WI38 (cell line): ENCODE data around the gene CHFR.
"Not testable (repeated sequence)": the region's sequence is repeated elsewhere in the genome, so short reads cannot be mapped to it uniquely, and the experiment has no call there.

Source experiments
- H3K4me3 ChIP-seq: 2 replicates; pipeline ENCODE4 v1.5.1; 2011; ENCODE audit warnings: low read depth, mild to moderate bottlenecking, control low read depth, low read length
- TF ChIP-seq, protein P1 (sequence below): IDR thresholded peaks from 2 replicates; pipeline ENCODE4 v1.5.1; 2012; ENCODE audit warnings: low read depth, mild to moderate bottlenecking, control low read depth, low read length

Gene CHFR

DNA sequence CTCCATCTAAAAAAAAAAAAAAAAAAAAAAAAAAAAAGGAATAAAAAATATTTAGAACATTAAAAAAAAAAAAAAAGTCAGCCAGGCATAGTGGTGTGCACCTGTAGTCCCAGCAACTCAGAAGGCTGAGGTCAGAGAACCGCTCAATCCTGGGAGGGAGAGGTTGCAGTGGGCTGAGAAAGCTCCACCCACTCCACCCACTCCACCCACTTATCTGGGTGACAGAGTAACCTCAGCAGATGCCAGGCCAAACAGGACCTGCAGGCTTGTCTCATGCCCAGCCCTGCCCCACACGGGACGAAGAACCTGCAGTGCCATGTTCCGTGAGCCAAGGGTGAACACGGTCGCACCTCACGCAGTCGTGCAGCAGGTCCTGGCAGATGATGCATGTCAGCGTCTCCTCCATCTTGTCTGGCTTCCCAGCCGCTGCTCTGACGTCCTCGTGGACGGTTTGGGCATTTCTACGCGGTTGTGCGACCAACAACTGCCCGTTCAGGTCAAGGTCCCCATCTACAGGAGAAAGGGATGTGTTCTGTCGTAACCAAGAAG lies 28.6 kb downstream of the CHFR start:
- TF ChIP-seq, protein P1, sequence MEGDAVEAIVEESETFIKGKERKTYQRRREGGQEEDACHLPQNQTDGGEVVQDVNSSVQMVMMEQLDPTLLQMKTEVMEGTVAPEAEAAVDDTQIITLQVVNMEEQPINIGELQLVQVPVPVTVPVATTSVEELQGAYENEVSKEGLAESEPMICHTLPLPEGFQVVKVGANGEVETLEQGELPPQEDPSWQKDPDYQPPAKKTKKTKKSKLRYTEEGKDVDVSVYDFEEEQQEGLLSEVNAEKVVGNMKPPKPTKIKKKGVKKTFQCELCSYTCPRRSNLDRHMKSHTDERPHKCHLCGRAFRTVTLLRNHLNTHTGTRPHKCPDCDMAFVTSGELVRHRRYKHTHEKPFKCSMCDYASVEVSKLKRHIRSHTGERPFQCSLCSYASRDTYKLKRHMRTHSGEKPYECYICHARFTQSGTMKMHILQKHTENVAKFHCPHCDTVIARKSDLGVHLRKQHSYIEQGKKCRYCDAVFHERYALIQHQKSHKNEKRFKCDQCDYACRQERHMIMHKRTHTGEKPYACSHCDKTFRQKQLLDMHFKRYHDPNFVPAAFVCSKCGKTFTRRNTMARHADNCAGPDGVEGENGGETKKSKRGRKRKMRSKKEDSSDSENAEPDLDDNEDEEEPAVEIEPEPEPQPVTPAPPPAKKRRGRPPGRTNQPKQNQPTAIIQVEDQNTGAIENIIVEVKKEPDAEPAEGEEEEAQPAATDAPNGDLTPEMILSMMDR = no peak
- no peak overlapping the region for H3K4me3 ChIP-seq

DNA sequence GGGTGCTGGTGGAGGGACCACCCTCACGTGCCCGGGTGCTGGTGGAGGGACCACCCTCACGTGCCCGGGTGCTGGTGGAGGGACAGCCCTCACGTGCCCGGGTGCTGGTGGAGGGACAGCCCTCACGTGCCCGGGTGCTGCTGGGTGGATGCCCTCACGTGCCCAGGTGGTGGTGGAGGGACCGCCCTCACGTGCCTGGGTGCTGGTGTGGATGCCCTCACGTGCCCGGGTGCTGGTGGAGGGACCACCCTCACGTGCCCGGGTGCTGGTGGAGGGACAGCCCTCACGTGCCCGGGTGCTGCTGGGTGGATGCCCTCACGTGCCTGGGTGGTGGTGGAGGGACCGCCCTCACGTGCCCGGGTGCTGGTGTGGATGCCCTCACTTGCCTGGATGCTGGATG lies 30.4 kb downstream of the CHFR start:
- not testable (repeated sequence) for H3K4me3 ChIP-seq

DNA sequence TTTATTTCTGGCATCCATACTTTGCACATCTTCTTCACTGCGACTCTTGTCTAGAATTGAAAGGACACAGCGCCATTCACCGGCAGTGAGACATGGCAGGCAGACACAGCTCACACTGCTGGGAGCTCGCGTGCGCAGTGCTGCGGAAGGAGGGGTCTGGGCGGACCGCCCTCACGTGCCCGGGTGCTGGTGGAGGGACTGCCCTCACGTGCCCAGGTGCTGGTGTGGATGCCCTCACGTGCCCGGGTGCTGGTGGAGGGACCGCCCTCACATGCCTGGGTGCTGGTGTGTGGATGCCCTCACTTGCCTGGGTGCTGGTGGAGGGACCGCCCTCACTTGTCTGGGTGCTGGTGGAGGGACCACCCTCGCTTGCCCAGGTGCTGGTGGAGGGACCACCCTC lies 30.8 kb downstream of the CHFR start:
- no peak overlapping the region for H3K4me3 ChIP-seq
- TF ChIP-seq, protein P1 = no peak

DNA sequence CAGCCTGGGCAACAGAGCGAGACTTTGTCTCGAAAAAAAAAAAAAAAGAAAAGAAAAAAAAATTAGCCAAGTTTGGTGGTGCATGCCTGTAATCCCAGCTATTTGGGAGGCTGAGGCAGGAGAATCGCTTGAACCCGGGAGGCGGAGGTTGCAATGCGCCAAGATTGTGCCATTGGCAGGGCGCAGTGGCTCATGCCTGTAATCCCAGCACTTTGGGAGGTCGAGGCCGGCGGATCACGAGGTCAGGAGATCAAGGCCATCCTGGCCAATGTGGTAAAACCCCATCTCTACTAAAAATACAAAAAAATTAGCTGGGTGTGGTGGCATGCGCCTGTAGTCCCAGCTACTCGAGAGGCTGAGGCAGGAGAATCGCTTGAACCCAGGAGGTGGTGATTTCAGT lies 32.2 kb downstream of the CHFR start:
- not testable (repeated sequence) for H3K4me3 ChIP-seq

DNA sequence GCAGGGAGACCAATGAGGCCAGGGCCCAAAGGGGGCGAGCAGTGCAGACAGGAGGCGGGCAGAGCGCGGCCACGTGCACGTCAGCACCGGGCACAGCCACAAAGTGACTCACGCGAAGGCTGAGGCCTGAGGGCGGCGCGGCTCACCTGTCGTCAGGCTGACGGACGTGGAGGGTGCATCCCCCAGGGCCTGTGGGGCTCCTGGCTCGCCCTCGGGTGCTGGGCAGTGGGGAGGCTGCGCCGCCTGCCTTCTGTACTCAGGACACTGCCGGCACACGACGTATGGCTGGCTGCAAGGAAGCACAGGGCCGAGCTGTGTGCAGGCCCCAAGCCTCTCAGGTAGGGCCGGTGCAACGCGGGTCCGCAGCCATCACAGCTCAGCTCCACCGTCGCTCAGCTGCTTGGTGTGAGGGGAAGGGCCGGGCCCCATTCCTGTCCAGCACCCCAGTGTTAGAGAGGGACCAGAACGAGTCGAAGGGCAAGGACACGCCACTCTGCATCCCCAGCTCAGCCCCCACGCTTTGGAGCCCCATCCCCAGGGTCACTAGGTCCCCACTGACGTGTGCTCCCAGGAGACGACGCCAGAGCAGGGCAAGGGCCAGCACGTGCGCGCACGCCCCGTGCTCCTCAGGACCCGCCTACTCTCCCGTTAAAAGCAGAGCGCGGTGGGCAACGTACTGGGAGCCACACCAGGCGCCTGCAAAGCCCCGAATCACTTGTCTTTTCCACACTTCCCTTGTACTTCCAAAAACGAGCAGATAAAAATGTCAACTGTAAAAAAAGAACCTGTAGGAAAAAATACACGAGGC lies 33.9 kb downstream of the CHFR start:
- H3K4me3 ChIP-seq = no peak overlapping the region
- TF ChIP-seq, protein P1 = no peak

DNA sequence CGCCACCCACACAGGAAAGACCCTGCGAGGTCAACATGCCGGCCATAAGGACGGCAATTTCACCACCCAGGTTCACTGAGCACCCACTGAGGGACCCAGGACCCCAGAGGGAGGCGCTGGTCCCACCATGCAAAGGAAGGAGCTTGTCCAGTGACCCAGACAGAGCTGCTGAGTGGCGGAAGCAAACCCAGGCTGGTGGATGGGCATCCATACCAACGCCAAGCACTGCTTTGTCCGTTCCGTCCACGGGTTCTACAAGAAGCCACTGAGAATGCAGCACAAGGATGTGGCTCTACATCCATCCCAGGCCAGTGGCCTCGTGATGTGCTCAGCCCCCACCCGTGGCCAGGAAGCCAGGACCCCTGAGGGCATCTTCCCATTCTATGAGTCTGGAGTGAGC lies 34.9 kb downstream of the CHFR start:
- H3K4me3 ChIP-seq = no peak overlapping the region
- TF ChIP-seq, protein P1 = no peak

DNA sequence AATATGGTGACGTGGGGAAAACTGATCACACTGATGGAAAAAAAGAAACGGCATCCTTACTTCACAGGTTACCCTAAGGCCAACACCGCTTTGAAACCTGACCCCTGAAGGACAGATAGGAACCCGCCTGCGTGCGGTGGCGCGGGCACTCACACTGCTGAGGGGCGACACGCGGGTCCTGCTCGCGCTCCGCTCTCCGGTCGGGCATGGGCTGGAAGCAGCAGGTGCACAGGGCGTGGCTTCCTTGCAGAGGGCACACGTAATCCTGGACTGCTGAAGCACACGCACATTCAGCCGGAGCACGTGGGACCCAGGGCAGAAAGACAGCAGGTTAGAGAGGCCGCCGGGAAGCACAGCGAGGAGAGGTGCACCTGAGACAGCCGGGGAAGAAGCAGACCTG lies 35.9 kb downstream of the CHFR start:
- H3K4me3 ChIP-seq = no peak overlapping the region
- TF ChIP-seq, protein P1 = no peak

DNA sequence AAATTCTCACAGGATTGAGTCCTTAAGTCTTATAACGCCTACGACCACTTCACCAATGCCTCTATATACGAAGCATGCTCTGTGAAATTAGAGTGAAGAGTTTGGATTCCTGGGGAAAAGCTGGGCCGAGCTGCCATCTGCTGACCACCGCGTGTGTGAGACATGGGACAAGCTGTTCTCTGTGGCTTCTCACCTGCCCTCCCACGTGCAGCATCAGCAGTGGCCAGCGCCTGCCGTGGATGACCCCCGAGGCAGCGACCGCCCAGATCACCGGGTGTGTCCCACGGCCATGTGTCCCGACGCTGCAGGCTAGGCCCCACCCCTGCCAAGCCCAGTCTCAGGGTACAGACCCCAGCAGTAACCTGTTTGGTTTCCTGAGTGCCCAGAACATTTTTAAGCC lies 37.1 kb downstream of the CHFR start:
- no peak overlapping the region for H3K4me3 ChIP-seq
- TF ChIP-seq, protein P1 = no peak
